MM.1S (cell line): ENCODE data around the gene COLQ.

Experiments used
- DNase-seq: peaks from one replicate; pipeline ENCODE4 v3.0.0-alpha.2; 2015
- H2AFZ ChIP-seq: fragments of 300-600 bp; sonication (generic); 2 replicates; pipeline ENCODE4 v1.6.0; 2016; ENCODE audit warnings: antibody characterized with exemption, low read length
- H3F3A ChIP-seq: fragments of 300-600 bp; sonication (generic); 2 replicates; pipeline ENCODE4 v1.6.1; 2016; ENCODE audit warnings: mild to moderate bottlenecking, antibody characterized with exemption, low read length, moderate library complexity, mixed read lengths; ENCODE audit not compliant: insufficient read depth
- H3K27ac ChIP-seq: fragments of 300-600 bp; sonication (generic); 2 replicates; pipeline ENCODE4 v1.5.1; 2016; ENCODE audit warnings: mild to moderate bottlenecking, low read length
- H3K27me3 ChIP-seq: fragments of 300-600 bp; sonication (generic); replicated peaks from 2 replicates; pipeline ENCODE4 v1.6.0; 2016; ENCODE audit warnings: low read length; ENCODE audit not compliant: insufficient read depth
- H3K36me3 ChIP-seq: fragments of 300-600 bp; sonication (generic); replicated peaks from 2 replicates; pipeline ENCODE4 v1.6.1; 2016; ENCODE audit warnings: mild to moderate bottlenecking, low read length, mixed read lengths; ENCODE audit not compliant: insufficient read depth
- H3K4me1 ChIP-seq: fragments of 300-600 bp; sonication (generic); 2 replicates; pipeline ENCODE4 v1.6.1; 2016; ENCODE audit warnings: low read length, mixed read lengths
- H3K4me2 ChIP-seq: fragments of 300-600 bp; sonication (generic); 2 replicates; pipeline ENCODE4 v1.6.0; 2016; ENCODE audit warnings: low read depth, low read length
- H3K4me3 ChIP-seq: fragments of 300-600 bp; sonication (generic); 2 replicates; pipeline ENCODE4 v1.5.1; 2016; ENCODE audit warnings: low read length, mixed read lengths
- H3K79me2 ChIP-seq: fragments of 300-600 bp; sonication (generic); 2 replicates; pipeline ENCODE4 v1.6.1; 2016; ENCODE audit warnings: mixed run types, low read length, mixed read lengths
- H3K9ac ChIP-seq: fragments of 300-600 bp; sonication (generic); 2 replicates; pipeline ENCODE4 v1.6.1; 2016; ENCODE audit warnings: low read length, mixed read lengths
- H3K9me2 ChIP-seq: fragments of 300-600 bp; sonication (generic); replicated peaks from 2 replicates; pipeline ENCODE4 v1.6.1; 2016; ENCODE audit warnings: mild to moderate bottlenecking, low read length, mixed read lengths; ENCODE audit not compliant: insufficient read depth
- H3K9me3 ChIP-seq: fragments of 300-600 bp; sonication (generic); replicated peaks from 2 replicates; pipeline ENCODE4 v1.6.1; 2016; ENCODE audit warnings: mild to moderate bottlenecking, low read length, mixed read lengths; ENCODE audit not compliant: insufficient read depth
- H4K20me1 ChIP-seq: fragments of 300-600 bp; sonication (generic); 2 replicates; pipeline ENCODE4 v1.6.1; 2016; ENCODE audit warnings: mild to moderate bottlenecking, low read length, moderate library complexity, mixed read lengths; ENCODE audit not compliant: insufficient read depth
- CTCF ChIP-seq: fragments of 300-600 bp; sonication (generic); IDR thresholded peaks from 2 replicates; pipeline ENCODE4 v1.5.1; 2016; ENCODE audit warnings: antibody characterized with exemption, low read length, mixed read lengths
- EZH2 ChIP-seq: fragments of 300-600 bp; sonication (generic); optimal IDR thresholded peaks from 2 replicates; pipeline ENCODE3; 2017; ENCODE audit warnings: low read depth, mild to moderate bottlenecking, antibody characterized with exemption, low read length, mixed read lengths
- EZH2phosphoT487 ChIP-seq: fragments of 300-600 bp; sonication (generic); IDR thresholded peaks from 2 replicates; pipeline ENCODE4 v1.6.1; 2018; ENCODE audit warnings: antibody characterized with exemption, low read length

The COLQ gene

GRCh38 chr3:15558581-15558980 is 37.1 kb upstream of the COLQ start:
- Histone ChIP-seq H3K27ac (no peak overlapping the region), H3K9ac (no peak overlapping the region), H3K27me3 (no peaks in the 10 kb centered on the region), H3K9me2 (no peaks in the 10 kb centered on the region), H4K20me1 (no peaks in the 10 kb centered on the region), H3F3A (peaks cover 12% of the 10 kb centered on the region), H2AFZ (no peak overlapping the region), H3K79me2 (no peaks in the 10 kb centered on the region), H3K4me2 (no peak overlapping the region), H3K4me1 (peaks cover 17% of the 10 kb centered on the region), H3K36me3 (no peaks in the 10 kb centered on the region), H3K9me3 (no peaks in the 10 kb centered on the region), H3K4me3 (no peak overlapping the region)
- no peak for DNase-seq
- TF ChIP-seq EZH2 (no peak), EZH2phosphoT487 (no peak), CTCF (no peak)

GRCh38 chr3:15557511-15557946 is 36.0 kb upstream of the COLQ start:
- no peak overlapping the region for H3K4me3 ChIP-seq
- H2AFZ ChIP-seq, result no peak overlapping the region
- no peaks in the 10 kb centered on the region for H4K20me1 ChIP-seq
- no peaks in the 10 kb centered on the region for H3K36me3 ChIP-seq
- H3K9ac ChIP-seq, result no peak overlapping the region
- H3K9me2 ChIP-seq, result no peaks in the 10 kb centered on the region
- peaks cover 12% of the 10 kb centered on the region for H3F3A ChIP-seq
- no peaks in the 10 kb centered on the region for H3K9me3 ChIP-seq
- DNase-seq, result peak; percentile 71
- H3K27ac ChIP-seq, result no peak overlapping the region
- H3K27me3 ChIP-seq, result no peaks in the 10 kb centered on the region
- H3K4me1 ChIP-seq, result peaks cover 17% of the 10 kb centered on the region
- H3K4me2 ChIP-seq, result 0 out of 2 replicates have a peak overlapping the region, but pooled peaks have one; percentile 28
- H3K79me2 ChIP-seq, result no peaks in the 10 kb centered on the region
- peak; percentile 62 for TF ChIP-seq CTCF
- TF ChIP-seq EZH2, result no peak
- no peak for TF ChIP-seq EZH2phosphoT487

- Histone ChIP-seq H3K36me3 (no peaks in the 10 kb centered on the region), H3K9ac (no peak overlapping the region), H3K9me3 (no peaks in the 10 kb centered on the region), H3F3A (peaks cover 12% of the 10 kb centered on the region), H3K9me2 (no peaks in the 10 kb centered on the region), H3K27ac (no peak overlapping the region), H3K4me1 (peaks cover 17% of the 10 kb centered on the region), H3K4me2 (peak overlapping the region; percentile 28; the same call in 1 of the 2 replicates), H4K20me1 (no peaks in the 10 kb centered on the region), H2AFZ (no peak overlapping the region), H3K79me2 (no peaks in the 10 kb centered on the region), H3K4me3 (no peak overlapping the region), H3K27me3 (no peaks in the 10 kb centered on the region)
- TF ChIP-seq EZH2phosphoT487 (0 out of 2 replicates have a peak, but pooled peaks have one; percentile 41), CTCF (no peak)
- peak; percentile 76 for DNase-seq
Measured at GRCh38 chr3:15556512-15556911, 35.0 kb upstream of the COLQ start.
